ENCODE results near the gene FLVCR1. TPM values are rescaled to one million over a fixed set of nuclear protein-coding genes. Genes with fewer than 3 reads are reported as not detected.

FLVCR1 gene
- polyA plus RNA-seq, 4 donors: 14.7 to 30.8 (median 24.0) TPM

DNA sequence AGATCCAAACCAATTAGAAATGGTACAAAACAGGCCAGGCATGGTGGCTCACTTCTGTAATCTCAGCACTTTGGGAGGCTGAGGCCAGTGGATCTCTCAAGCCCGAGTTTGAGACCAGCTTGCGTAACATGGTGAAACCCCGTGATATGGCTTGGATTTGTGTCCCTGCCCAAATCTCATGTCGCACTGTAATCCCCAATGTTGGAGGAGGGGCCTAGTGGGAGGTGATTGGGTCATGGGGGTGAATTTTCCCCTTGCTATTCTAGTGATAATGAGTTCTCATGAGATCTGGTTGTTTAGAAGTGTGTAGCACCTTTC lies 85.3 kb downstream of the FLVCR1 start:
- DNase-seq (ENCODE audit: low read depth in 4 of 4, low spot score in 3 of 4): no peak

DNA sequence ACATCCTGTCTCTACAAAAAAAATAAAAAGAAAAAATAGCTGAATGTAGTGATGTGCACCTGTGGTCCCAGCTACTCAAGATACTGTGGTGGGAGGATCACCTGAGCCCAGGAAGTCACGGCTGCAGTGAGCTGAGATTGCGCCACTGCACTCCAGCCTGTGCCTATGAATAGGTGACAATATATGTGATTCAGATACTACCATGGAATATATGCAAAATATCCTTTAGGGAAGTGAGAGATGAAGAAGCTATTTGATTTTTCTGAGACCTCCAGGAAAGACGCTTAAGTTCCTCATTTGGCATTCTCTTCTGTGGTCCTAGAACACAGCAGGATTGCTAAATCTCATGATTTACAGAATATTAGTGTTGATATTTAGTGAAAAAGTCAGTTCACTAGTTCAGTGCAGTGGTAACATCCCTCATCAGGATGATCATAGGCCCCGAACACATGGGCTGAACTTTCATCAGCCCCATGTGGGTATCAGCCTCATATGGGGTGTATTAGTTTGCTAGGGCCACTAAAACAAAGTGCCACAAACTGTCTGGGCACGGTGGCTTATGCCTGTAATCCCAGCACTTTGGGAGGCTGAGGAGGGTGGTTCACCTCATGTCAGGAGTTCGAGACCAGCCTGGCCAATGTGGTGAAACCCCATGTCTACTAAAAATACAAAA lies 86.3 kb downstream of the FLVCR1 start:
- no peak for DNase-seq (ENCODE audit: low read depth in 4 of 4, low spot score in 3 of 4)

DNA sequence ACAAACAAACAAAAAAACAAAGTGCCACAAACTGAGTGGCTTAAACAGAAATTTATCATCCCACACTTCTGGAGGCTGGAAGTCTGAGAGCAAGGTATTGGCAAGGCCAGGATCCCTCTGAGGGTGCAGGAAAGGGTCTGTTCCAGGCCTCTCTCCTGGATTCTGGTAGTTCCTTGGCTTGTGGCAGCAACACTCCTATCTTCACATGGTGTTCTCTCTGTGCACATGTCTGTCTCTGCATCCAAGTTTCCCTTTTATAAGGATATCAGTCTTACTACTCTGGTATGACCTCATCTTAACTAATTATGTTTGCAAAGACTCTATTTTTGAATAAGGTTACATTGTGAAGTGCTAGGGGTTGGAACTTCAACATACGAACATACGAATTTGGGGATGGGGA lies 87.0 kb downstream of the FLVCR1 start:
- no peak for DNase-seq (ENCODE audit: low read depth in 4 of 4, low spot score in 3 of 4)

DNA sequence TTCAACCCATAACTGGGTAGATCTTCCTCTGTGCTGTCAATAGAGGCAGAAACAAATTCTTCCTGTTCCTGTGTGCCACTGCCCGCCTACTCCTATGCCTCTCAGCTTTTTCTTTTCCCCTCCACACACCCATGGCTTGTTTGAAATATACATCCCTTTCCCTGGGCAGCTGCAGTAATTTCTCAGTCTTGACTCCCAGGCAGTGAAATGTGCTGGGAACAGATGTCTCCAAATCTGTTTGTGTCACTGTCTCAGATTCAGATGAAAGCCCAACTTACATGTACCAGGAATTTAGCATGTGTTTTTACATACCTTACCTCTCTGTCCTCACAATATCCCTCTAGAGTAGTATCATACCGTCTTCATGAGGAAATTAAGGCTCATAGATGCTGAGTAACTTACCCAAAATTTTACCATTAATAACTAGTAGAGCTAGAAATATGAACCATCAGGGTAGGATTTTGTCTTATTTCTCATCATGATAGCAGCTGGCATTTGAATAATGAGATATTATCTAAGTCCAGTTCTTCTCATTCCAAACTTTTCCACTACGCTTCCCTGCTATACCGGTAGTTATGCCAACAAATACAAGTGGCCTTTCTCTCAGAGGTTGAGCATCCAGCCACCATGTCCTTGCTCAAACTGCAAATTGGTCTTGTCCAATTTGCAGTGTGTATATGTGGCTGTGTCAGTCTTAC lies 87.5 kb downstream of the FLVCR1 start:
- DNase-seq (ENCODE audit: low read depth in 4 of 4, low spot score in 3 of 4): no peak

DNA sequence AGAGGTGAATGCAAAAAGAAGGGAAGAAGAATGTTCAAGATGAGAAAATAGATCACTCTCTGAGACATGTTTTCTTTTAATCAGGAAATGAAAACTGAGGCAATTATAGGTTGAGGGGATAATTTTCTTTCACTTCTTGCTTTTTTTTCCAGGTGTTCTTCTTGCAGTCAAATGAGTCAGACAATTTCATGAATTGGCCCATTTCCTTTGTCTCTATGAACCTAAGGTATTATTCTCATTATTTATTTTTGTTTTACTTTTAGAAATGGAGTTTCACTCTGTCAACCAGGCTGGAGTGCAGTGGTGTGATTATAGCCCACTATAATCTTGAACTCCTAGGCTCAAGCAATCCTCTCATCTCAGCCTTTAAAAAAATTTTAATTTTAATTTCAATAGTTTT lies 88.8 kb downstream of the FLVCR1 start:
- no peak for DNase-seq (ENCODE audit: low read depth in 4 of 4, low spot score in 3 of 4)

Other genes with a start within 250 kb of the FLVCR1 start
- 10 to 100 TPM in 3 of 4 donors, 1 to 10 TPM in 1; 7.3 to 77.3 (median 14.3) TPM for gene ATF3, start 249.5 kb upstream of the FLVCR1 start, polyA plus RNA-seq (ENCODE audit: insufficient read length in 4 of 4)
- gene BATF3, start 158.4 kb upstream of the FLVCR1 start, polyA plus RNA-seq (ENCODE audit: insufficient read length in 4 of 4): 1 to 10 TPM in 3 of 4 donors, under 1 TPM in 1; 0.85 to 1.6 (median 1.4) TPM
- 10 to 100 TPM; 41.2 to 53.3 (median 43.9) TPM for gene NSL1, start 66.5 kb upstream of the FLVCR1 start, polyA plus RNA-seq (ENCODE audit: insufficient read length in 4 of 4)
- gene TATDN3, start 66.4 kb upstream of the FLVCR1 start, polyA plus RNA-seq (ENCODE audit: insufficient read length in 4 of 4): 10 to 100 TPM; 13.0 to 21.1 (median 19.8) TPM
- 1 to 10 TPM in 1 of 4 donors, under 1 TPM in 2, not detected in 1; 0.36 to 1.6 (median 0.55) TPM for gene SPATA45, start 10.6 kb upstream of the FLVCR1 start, polyA plus RNA-seq (ENCODE audit: insufficient read length in 4 of 4)
- 10 to 100 TPM; 21.8 to 39.1 (median 28.9) TPM for gene VASH2, start 92.3 kb downstream of the FLVCR1 start, polyA plus RNA-seq (ENCODE audit: insufficient read length in 4 of 4)
- gene ANGEL2, start 157.6 kb downstream of the FLVCR1 start, polyA plus RNA-seq (ENCODE audit: insufficient read length in 4 of 4): 10 to 100 TPM; 30.1 to 49.8 (median 38.3) TPM
- gene RPS6KC1, start 193.0 kb downstream of the FLVCR1 start, polyA plus RNA-seq (ENCODE audit: insufficient read length in 4 of 4): 10 to 100 TPM; 19.8 to 29.8 (median 27.3) TPM

Measured in left renal pelvis (tissue), 4 donors.